Endothelial cell of umbilical vein (primary cell): ENCODE results near the gene SAP130. TPM values are rescaled to one million over a fixed set of nuclear protein-coding genes. Genes with fewer than 3 reads are reported as not detected.

Source experiments
- BruUV-seq: library from RNA; stranded (reverse); fragments of 400-500 nt; replicated peaks from 2 replicates; lab custom pipeline; 2021; lab: Mats Ljungman, UMichigan
- CTCF ChIA-PET: fragments of 300-600, 350-600 bp; sonication (Branson Sonifier 250); formaldehyde crosslinking; loops from one replicate; lab custom pipeline; 2021; ENCODE audit warnings: antibody characterized with exemption, inconsistent platforms; lab: Charles Lee
- POLR2A ChIA-PET: fragments of 300-600, 350-600 bp; sonication (Branson Sonifier 250); formaldehyde crosslinking; loops from one replicate; lab custom pipeline; 2021; ENCODE audit warnings: antibody characterized with exemption, inconsistent platforms; lab: Charles Lee
- DNase-seq: peaks from one replicate; pipeline ENCODE4 v3.0.0-alpha.2; 2011; ENCODE audit warnings: low read depth, low spot score
- FAIRE-seq: peaks from 2 replicates; lab custom pipeline; 2011; peaks lifted over from hg19 to GRCh38; lab: Jason Lieb, UNC
- H2AFZ ChIP-seq: 2 replicates; pipeline ENCODE4 v1.6.0; 2012; ENCODE audit warnings: low read depth, low read length, control low read depth, inconsistent platforms
- H3K27ac ChIP-seq: 2 replicates; pipeline ENCODE4 v1.5.1; 2011; ENCODE audit warnings: low read depth, mild to moderate bottlenecking, control low read depth, low read length, moderate library complexity; ENCODE audit not compliant: insufficient read depth
- H3K27me3 ChIP-seq, 2 experiments: 2 replicates each; pipeline versions ENCODE4 v1.6.0 to v1.6.1; 2011; ENCODE audit warnings: low read length in 2 of 2, mixed read lengths in 1 of 2; ENCODE audit not compliant: control insufficient read depth in 2 of 2, insufficient read depth in 2 of 2
- H3K36me3 ChIP-seq, 2 experiments: 2 replicates in 1 of 2; 3 replicates in 1 of 2; pipeline ENCODE4 v1.5.1; 2011; ENCODE audit warnings: low read length in 2 of 2, mild to moderate bottlenecking in 1 of 2, moderate library complexity in 1 of 2; ENCODE audit not compliant: control insufficient read depth in 2 of 2, insufficient read depth in 2 of 2; ENCODE audit errors: extremely low read depth in 1 of 2
- H3K4me1 ChIP-seq: 3 replicates; pipeline ENCODE4 v1.5.1; 2011; ENCODE audit warnings: mild to moderate bottlenecking, low read length; ENCODE audit not compliant: control insufficient read depth, insufficient read depth; ENCODE audit errors: extremely low read depth
- H3K4me2 ChIP-seq: 2 replicates; pipeline ENCODE4 v1.6.1; 2011; ENCODE audit warnings: low read length, control low read depth, mixed read lengths; ENCODE audit not compliant: insufficient read depth
- H3K4me3 ChIP-seq, 3 experiments: fragments of 200-600 bp in 1 of 3; sonication (generic), shearing (Covaris generic) in 1 of 3; replicated peaks in 1 of 3; 2 replicates each; pipeline ENCODE4 v1.5.1; 2011 to 2016; ENCODE audit warnings: control low read depth in 3 of 3, low read length in 3 of 3, mild to moderate bottlenecking in 2 of 3, inconsistent platforms in 1 of 3, low read depth in 1 of 3, moderate library complexity in 1 of 3; ENCODE audit not compliant: insufficient read depth in 1 of 3
- H3K79me2 ChIP-seq: 2 replicates; pipeline ENCODE4 v1.6.0; 2012; ENCODE audit warnings: low read length, inconsistent platforms; ENCODE audit not compliant: control insufficient read depth, insufficient read depth
- H3K9ac ChIP-seq: replicated peaks from 2 replicates; pipeline ENCODE3; 2011; ENCODE audit warnings: low read length, control low read depth; ENCODE audit not compliant: insufficient read depth; ENCODE audit errors: extremely low read depth
- H3K9me1 ChIP-seq: replicated peaks from 3 replicates; pipeline ENCODE4 v1.6.0; 2011; ENCODE audit warnings: mild to moderate bottlenecking, low read length; ENCODE audit not compliant: control insufficient read depth, insufficient read depth; ENCODE audit errors: extremely low read depth
- H3K9me3 ChIP-seq: replicated peaks from 2 replicates; pipeline ENCODE4 v1.5.1; 2012; ENCODE audit warnings: low read length, inconsistent platforms; ENCODE audit not compliant: control insufficient read depth, insufficient read depth
- H4K20me1 ChIP-seq: replicated peaks from 2 replicates; pipeline ENCODE3; 2011; ENCODE audit warnings: mild to moderate bottlenecking, low read length; ENCODE audit not compliant: control insufficient read depth, insufficient read depth; ENCODE audit errors: extremely low read depth
- EZH2 ChIP-seq: IDR thresholded peaks from 2 replicates; pipeline ENCODE4 v1.6.1; 2012; ENCODE audit warnings: borderline replicate concordance, low read depth, mild to moderate bottlenecking, moderate library complexity, low read length, inconsistent platforms; ENCODE audit not compliant: severe bottlenecking
- FOS ChIP-seq: IDR thresholded peaks from 2 replicates; pipeline ENCODE4 v1.6.1; 2011; ENCODE audit warnings: mild to moderate bottlenecking, low read length, moderate library complexity, borderline replicate concordance; ENCODE audit not compliant: insufficient read depth
- GATA2 ChIP-seq: IDR thresholded peaks from 2 replicates; pipeline ENCODE4 v1.7.0; 2011; ENCODE audit warnings: low read depth, mild to moderate bottlenecking, moderate library complexity, mixed read lengths, low read length; ENCODE audit not compliant: insufficient read length, insufficient read depth
- JUN ChIP-seq: IDR thresholded peaks from 2 replicates; pipeline ENCODE4 v1.6.1; 2011; ENCODE audit warnings: borderline replicate concordance, low read depth; ENCODE audit not compliant: insufficient read length, insufficient read depth
- MYC ChIP-seq: IDR thresholded peaks from one replicate; pipeline ENCODE4 v1.6.1; 2011; ENCODE audit warnings: mild to moderate bottlenecking, low read depth, low read length
- POLR2A ChIP-seq: IDR thresholded peaks from 2 replicates; pipeline ENCODE4 v1.6.1; 2012; ENCODE audit warnings: low read depth, mild to moderate bottlenecking, control low read depth, low read length
- POLR2AphosphoS5 ChIP-seq: IDR thresholded peaks from 2 replicates; pipeline ENCODE4 v1.6.1; 2012; ENCODE audit warnings: low read depth, mild to moderate bottlenecking, control low read depth, low read length, moderate library complexity; ENCODE audit not compliant: insufficient read depth
- dilution Hi-C: fragments of 300-500 bp; cut with MboI; formaldehyde crosslinking; loops from one replicate; pipeline ENCODE4 v1.15.0; 2019; ENCODE audit warnings: low sequenced_read_pairs; ENCODE audit not compliant: extremely low pct_ligation_motif_present
- intact Hi-C: fragments of 100-400 bp; cut with micrococcal nuclease; formaldehyde crosslinking; loops from one replicate; pipeline ENCODE4 v1.10.0; 2022
- polyA plus RNA-seq, 4 experiments: library from polyadenylated mRNA; depleted of rRNA in 3 of 4; stranded (reverse) in 3 of 4; unstranded in 1 of 4; fragments of >200 nt; gene quantifications; 2 replicates each; pipeline versions ENCODE4 v1.2.1 to v1.2.3, GENCODE V29; 2011 to 2012; ENCODE audit warnings: missing spikeins in 1 of 4
- total RNA-seq: library from RNA; stranded (reverse); gene quantifications from 2 replicates; pipeline ENCODE4 v1.2.3, GENCODE V29; 2021
- TF ChIP-seq, protein P1 (sequence below): IDR thresholded peaks from 2 replicates; pipeline ENCODE4 v1.6.1; 2011; ENCODE audit not compliant: insufficient read depth, insufficient read length
- TF ChIP-seq, protein P2 (sequence below), 2 donors: IDR thresholded peaks; 1 replicate in 1 of 2; 2 replicates in 1 of 2; pipeline ENCODE4 v1.5.1; 2011; ENCODE audit warnings: low read length in 2 of 2, mild to moderate bottlenecking in 2 of 2, moderate library complexity in 2 of 2, control low read depth in 1 of 2, inconsistent platforms in 1 of 2, low read depth in 1 of 2; ENCODE audit not compliant: insufficient read depth in 1 of 2; ENCODE audit errors: extremely low read depth in 1 of 2

Gene SAP130
- total and polyA plus RNA-seq, 2 donors (not counting 3 experiments of a cell fraction or from before 2014, with no cell fraction given): 26.8 to 34.3 TPM

DNA sequence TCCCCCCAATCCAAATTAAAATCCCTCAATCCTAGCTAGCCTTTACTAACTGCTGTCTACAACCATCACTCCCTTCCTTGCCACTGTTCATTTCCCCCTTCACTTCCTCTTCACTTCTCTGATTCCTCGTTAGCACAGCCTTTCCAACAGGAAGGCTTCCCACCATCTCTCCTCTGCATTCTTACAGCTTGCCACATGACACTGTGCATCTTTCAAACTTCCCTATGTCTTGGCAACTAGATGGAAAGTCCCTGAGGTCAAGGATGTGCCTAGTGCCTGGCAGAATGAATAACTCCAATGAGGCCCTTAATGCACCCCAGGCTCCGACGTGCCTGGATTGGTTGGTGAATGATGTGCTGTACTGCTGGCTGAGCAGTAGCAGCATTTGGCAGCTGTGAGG, 15.2 kb downstream of the SAP130 start:
- FAIRE-seq (no peak), DNase-seq (no peak)
- peaks cover 29 to 38% of the 10 kb centered on the region in 2 experiments for H3K36me3 ChIP-seq
- ChIA-PET POLR2A (no interaction called here), CTCF (no interaction called here)
- H2AFZ ChIP-seq: no peak overlapping the region
- H3K27ac ChIP-seq: no peak overlapping the region
- H3K9ac ChIP-seq: no peak overlapping the region
- H3K79me2 ChIP-seq: no peaks in the 10 kb centered on the region
- no peaks in the 10 kb centered on the region for H3K4me1 ChIP-seq
- no peak overlapping the region for H3K4me2 ChIP-seq
- TF ChIP-seq, protein P1, sequence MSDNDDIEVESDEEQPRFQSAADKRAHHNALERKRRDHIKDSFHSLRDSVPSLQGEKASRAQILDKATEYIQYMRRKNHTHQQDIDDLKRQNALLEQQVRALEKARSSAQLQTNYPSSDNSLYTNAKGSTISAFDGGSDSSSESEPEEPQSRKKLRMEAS: no peak
- TF ChIP-seq, protein P2, sequence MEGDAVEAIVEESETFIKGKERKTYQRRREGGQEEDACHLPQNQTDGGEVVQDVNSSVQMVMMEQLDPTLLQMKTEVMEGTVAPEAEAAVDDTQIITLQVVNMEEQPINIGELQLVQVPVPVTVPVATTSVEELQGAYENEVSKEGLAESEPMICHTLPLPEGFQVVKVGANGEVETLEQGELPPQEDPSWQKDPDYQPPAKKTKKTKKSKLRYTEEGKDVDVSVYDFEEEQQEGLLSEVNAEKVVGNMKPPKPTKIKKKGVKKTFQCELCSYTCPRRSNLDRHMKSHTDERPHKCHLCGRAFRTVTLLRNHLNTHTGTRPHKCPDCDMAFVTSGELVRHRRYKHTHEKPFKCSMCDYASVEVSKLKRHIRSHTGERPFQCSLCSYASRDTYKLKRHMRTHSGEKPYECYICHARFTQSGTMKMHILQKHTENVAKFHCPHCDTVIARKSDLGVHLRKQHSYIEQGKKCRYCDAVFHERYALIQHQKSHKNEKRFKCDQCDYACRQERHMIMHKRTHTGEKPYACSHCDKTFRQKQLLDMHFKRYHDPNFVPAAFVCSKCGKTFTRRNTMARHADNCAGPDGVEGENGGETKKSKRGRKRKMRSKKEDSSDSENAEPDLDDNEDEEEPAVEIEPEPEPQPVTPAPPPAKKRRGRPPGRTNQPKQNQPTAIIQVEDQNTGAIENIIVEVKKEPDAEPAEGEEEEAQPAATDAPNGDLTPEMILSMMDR (IDR thresholded peaks at IDR 0.05; ENCODE audit: extremely low read depth in 1 of 2, insufficient read depth in 1 of 2, low read depth in 1 of 2, low read length in 2 of 2): no peak
- TF ChIP-seq MYC (no peak), POLR2A (no peak), GATA2 (no peak)
- H3K27me3 ChIP-seq: no peaks in the 10 kb centered on the region
- intact Hi-C loops: no loop called here
- dilution Hi-C loops: no loop called here
- no peak overlapping the region for H3K4me3 ChIP-seq
- no TSS peak for BruUV-seq
- H4K20me1 ChIP-seq: no peaks in the 10 kb centered on the region
- no peaks in the 10 kb centered on the region for H3K9me1 ChIP-seq
- H3K9me3 ChIP-seq: no peaks in the 10 kb centered on the region

DNA sequence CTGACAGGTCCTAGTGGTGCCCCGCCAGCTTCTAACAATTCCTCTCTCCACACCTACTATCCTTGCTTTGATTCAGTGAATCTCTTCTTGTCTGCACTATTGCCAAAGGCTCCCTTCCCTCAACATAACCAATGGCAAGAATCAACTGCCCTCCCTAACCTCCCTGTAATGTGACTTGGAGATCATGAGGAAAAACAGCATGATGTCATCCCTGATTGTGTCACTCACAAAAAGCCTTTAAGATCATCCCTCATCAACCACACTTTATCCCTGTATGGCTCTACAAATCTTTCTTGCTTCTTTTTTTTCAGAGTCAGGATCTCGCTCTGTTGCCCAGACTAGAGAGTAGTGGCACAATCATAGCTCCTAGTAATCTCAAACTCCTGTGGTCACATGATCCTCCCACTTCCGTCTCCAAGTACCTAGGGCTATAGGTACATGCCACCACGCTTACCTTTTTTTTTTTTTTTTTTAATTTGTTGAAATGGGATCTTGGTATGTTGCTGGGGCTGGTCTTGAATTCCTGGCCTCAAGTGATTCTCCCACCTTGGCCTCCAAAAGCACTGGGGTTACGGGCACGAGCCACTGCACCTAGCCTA, 19.7 kb downstream of the SAP130 start:
- no peak overlapping the region for H3K4me3 ChIP-seq
- H3K4me2 ChIP-seq: no peak overlapping the region
- no peaks in the 10 kb centered on the region for H3K79me2 ChIP-seq
- POLR2A ChIA-PET: no interaction called here
- no peak for FAIRE-seq
- no peaks in the 10 kb centered on the region for H3K27me3 ChIP-seq
- no peak for TF ChIP-seq EZH2
- no peak for TF ChIP-seq MYC
- TF ChIP-seq POLR2AphosphoS5: no peak
- TF ChIP-seq JUN: no peak
- TF ChIP-seq, protein P1: no peak
- TF ChIP-seq FOS: no peak
- no peak for TF ChIP-seq POLR2A
- no peak for TF ChIP-seq GATA2
- TF ChIP-seq, protein P2 (IDR thresholded peaks at IDR 0.05; ENCODE audit: extremely low read depth in 1 of 2, insufficient read depth in 1 of 2, low read depth in 1 of 2, low read length in 2 of 2): no peak
- H3K9me3 ChIP-seq: no peaks in the 10 kb centered on the region
- H3K4me1 ChIP-seq: no peaks in the 10 kb centered on the region
- no peak overlapping the region for H3K9ac ChIP-seq
- intact Hi-C loops: no loop called here
- BruUV-seq: no TSS peak
- H3K9me1 ChIP-seq: no peaks in the 10 kb centered on the region
- CTCF ChIA-PET: interaction anchor here (0.9 kb wide), 1 partner anchor 11 kb away, joined by 3 read pairs; no protein-coding TSS in a partner anchor
- H4K20me1 ChIP-seq: no peaks in the 10 kb centered on the region
- H3K36me3 ChIP-seq: peaks cover 25 to 38% of the 10 kb centered on the region in 2 experiments
- dilution Hi-C loops: no loop called here
- DNase-seq: no peak
- H3K27ac ChIP-seq: no peak overlapping the region
- no peak overlapping the region for H2AFZ ChIP-seq
